GM12874 (cell line): ENCODE measurements around the gene DIP2C.

Experiments used
- CTCF ChIP-seq: IDR thresholded peaks from 2 replicates; pipeline ENCODE4 v1.5.1; 2011; ENCODE audit warnings: low read depth, mild to moderate bottlenecking, control low read depth, low read length, moderate library complexity; ENCODE audit not compliant: insufficient read depth

Gene DIP2C

GRCh38 chr10:429696-430095 lies 259.8 kb downstream of the DIP2C start:
- TF ChIP-seq CTCF, result no peak

- no peak for TF ChIP-seq CTCF
These were observed 261.5 kb downstream of the DIP2C start for GRCh38 chr10:427761-428519.

GRCh38 chr10:423178-423577 lies 266.3 kb downstream of the DIP2C start:
- TF ChIP-seq CTCF, result no peak

- no peak for TF ChIP-seq CTCF
These were observed 266.8 kb downstream of the DIP2C start for GRCh38 chr10:422675-423074.

- TF ChIP-seq CTCF, result no peak
These were observed 267.2 kb downstream of the DIP2C start for GRCh38 chr10:422241-422640.

- TF ChIP-seq CTCF, result no peak
These were observed 268.3 kb downstream of the DIP2C start for GRCh38 chr10:421170-421569.

GRCh38 chr10:420154-421121 lies 269.0 kb downstream of the DIP2C start:
- no peak for TF ChIP-seq CTCF
